ENCODE measurements around the gene NCL. TPM values are rescaled to one million over a fixed set of nuclear protein-coding genes. Genes with fewer than 3 reads are reported as not detected.

NCL gene
- total RNA-seq, 2 experiments from 2014 or later: 1,311 to 1,332 TPM

Other genes starting within 250 kb of the NCL start
- gene B3GNT7, start 68.8 kb downstream of the NCL start, total RNA-seq: not detected
- gene NMUR1, start 66.0 kb upstream of the NCL start, total RNA-seq: not detected
- gene TEX44, start 128.4 kb upstream of the NCL start, total RNA-seq: not detected
- 1,000 to 10,000 TPM; 2,106 to 2,969 TPM for gene PTMA, start 244.0 kb upstream of the NCL start, total RNA-seq